HEK293 (cell line): Measurements from ENCODE around the gene CLCF1.

Experiments used
- CTCF ChIA-PET: fragments of 350-600 bp; formaldehyde crosslinking; extraction: SDS; loops from one replicate; lab custom pipeline; 2021; ENCODE audit warnings: antibody characterized with exemption; lab: Yijun Ruan, JAX
- POLR2A ChIA-PET: fragments of 300-600 bp; formaldehyde crosslinking; extraction: SDS; loops from one replicate; lab custom pipeline; 2020; ENCODE audit warnings: antibody characterized with exemption, inconsistent platforms; lab: Yijun Ruan, JAX
- H3K27ac ChIP-seq: fragments of 200-500 bp; sonication (Bioruptor generic); 2 replicates; pipeline ENCODE4 v1.5.1; 2014; ENCODE audit warnings: low read depth, low read length, control low read depth, inconsistent platforms; ENCODE audit errors: extremely low read depth
- H3K36me3 ChIP-seq, 2 experiments: fragments of 200-500 bp in 1 of 2; sonication (Bioruptor generic) in 1 of 2; 1 replicate in 1 of 2; 2 replicates in 1 of 2; pipeline ENCODE4 v1.5.1; 2014 to 2017; ENCODE audit warnings: inconsistent platforms in 2 of 2, low read length in 2 of 2; ENCODE audit not compliant: control insufficient read depth in 2 of 2, insufficient read depth in 1 of 2
- H3K4me1 ChIP-seq: fragments of 200-500 bp; sonication (Bioruptor generic); 2 replicates; pipeline ENCODE4 v1.5.1; 2014; ENCODE audit warnings: mild to moderate bottlenecking, low read length, inconsistent platforms; ENCODE audit not compliant: control insufficient read depth, insufficient read depth
- H3K4me3 ChIP-seq: 2 replicates; pipeline ENCODE4 v1.5.1; 2011; ENCODE audit warnings: low read depth, mild to moderate bottlenecking, control low read depth, low read length, moderate library complexity
- H3K9me3 ChIP-seq: fragments of 200-500 bp; sonication (Bioruptor generic); 2 replicates; pipeline ENCODE4 v1.5.1; 2014; ENCODE audit warnings: low read depth, low read length, inconsistent platforms; ENCODE audit not compliant: control insufficient read depth, insufficient read depth
- MYNN ChIP-seq: fragments of 450-650 bp; formaldehyde crosslinking; IDR thresholded peaks from 2 replicates; pipeline ENCODE4 v1.5.1; 2016; ENCODE audit warnings: missing biosample characterization, missing genetic modification characterization, borderline replicate concordance
- YY1 ChIP-seq: fragments of 450-650 bp; formaldehyde crosslinking; IDR thresholded peaks from 2 replicates; pipeline ENCODE4 v1.5.1; 2018; ENCODE audit warnings: missing biosample characterization, missing genetic modification characterization
- ZEB2 ChIP-seq: fragments of 450-650 bp; formaldehyde crosslinking; IDR thresholded peaks from 2 replicates; pipeline ENCODE4 v1.5.1; 2016; ENCODE audit warnings: missing biosample characterization, missing genetic modification characterization
- ZFHX2 ChIP-seq: fragments of 450-650 bp; formaldehyde crosslinking; conservative IDR thresholded peaks from 2 replicates; pipeline ENCODE4 v1.5.1; 2016; ENCODE audit warnings: missing biosample characterization, missing genetic modification characterization
- ZFP69B ChIP-seq: fragments of 450-650 bp; formaldehyde crosslinking; IDR thresholded peaks from 2 replicates; pipeline ENCODE4 v1.5.1; 2016; ENCODE audit warnings: missing biosample characterization, missing genetic modification characterization
- ZNF184 ChIP-seq: fragments of 450-650 bp; IDR thresholded peaks from 2 replicates; pipeline ENCODE4 v1.5.1; 2018; ENCODE audit warnings: missing biosample characterization, mild to moderate bottlenecking, missing genetic modification characterization
- ZNF248 ChIP-seq: fragments of 450-650 bp; formaldehyde crosslinking; IDR thresholded peaks from 2 replicates; pipeline ENCODE4 v1.5.1; 2017; ENCODE audit warnings: missing biosample characterization, missing genetic modification characterization
- ZNF302 ChIP-seq: fragments of 450-650 bp; formaldehyde crosslinking; IDR thresholded peaks from 2 replicates; pipeline ENCODE4 v1.5.1; 2016; ENCODE audit warnings: missing biosample characterization, missing genetic modification characterization, low read depth
- ZNF335 ChIP-seq: fragments of 450-650 bp; formaldehyde crosslinking; conservative IDR thresholded peaks from 2 replicates; pipeline ENCODE4 v1.5.1; 2016; ENCODE audit warnings: missing biosample characterization, missing genetic modification characterization
- ZNF341 ChIP-seq: fragments of 450-650 bp; formaldehyde crosslinking; IDR thresholded peaks from 2 replicates; pipeline ENCODE4; 2016; ENCODE audit warnings: low read depth, missing biosample characterization, missing genetic modification characterization
- ZNF473 ChIP-seq: fragments of 450-650 bp; formaldehyde crosslinking; IDR thresholded peaks from 2 replicates; pipeline ENCODE4 v1.5.1; 2017; ENCODE audit warnings: missing biosample characterization, missing genetic modification characterization
- ZNF510 ChIP-seq: fragments of 450-650 bp; formaldehyde crosslinking; IDR thresholded peaks from 2 replicates; pipeline ENCODE4 v1.5.1; 2018; ENCODE audit warnings: mild to moderate bottlenecking, missing genetic modification characterization, missing biosample characterization; ENCODE audit not compliant: insufficient replicate concordance
- ZNF560 ChIP-seq: fragments of 450-650 bp; formaldehyde crosslinking; IDR thresholded peaks from 2 replicates; pipeline ENCODE4 v1.5.1; 2017; ENCODE audit warnings: missing biosample characterization, missing genetic modification characterization, borderline replicate concordance
- ZNF76 ChIP-seq: fragments of 450-650 bp; formaldehyde crosslinking; IDR thresholded peaks from 2 replicates; pipeline ENCODE4; 2016; ENCODE audit warnings: low read depth, missing biosample characterization, missing genetic modification characterization, borderline replicate concordance
- ZNF792 ChIP-seq: fragments of 450-650 bp; formaldehyde crosslinking; IDR thresholded peaks from 2 replicates; pipeline ENCODE4 v1.5.1; 2016; ENCODE audit warnings: missing biosample characterization, missing genetic modification characterization
- TF ChIP-seq, protein P1 (sequence below): fragments of 450-650 bp; formaldehyde crosslinking; IDR thresholded peaks from 2 replicates; pipeline ENCODE4 v1.5.1; 2016; ENCODE audit warnings: missing biosample characterization, missing genetic modification characterization
- TF ChIP-seq, protein P2 (sequence below): fragments of 450-650 bp; formaldehyde crosslinking; IDR thresholded peaks from 2 replicates; pipeline ENCODE4 v1.5.1; 2016; ENCODE audit warnings: missing biosample characterization, missing genetic modification characterization
- TF ChIP-seq, protein P3 (sequence below): fragments of 450-650 bp; IDR thresholded peaks from 2 replicates; pipeline ENCODE4 v1.5.1; 2018; ENCODE audit warnings: missing biosample characterization, mild to moderate bottlenecking, missing genetic modification characterization
- TF ChIP-seq, protein P4 (sequence below): fragments of 450-650 bp; formaldehyde crosslinking; IDR thresholded peaks from 2 replicates; pipeline ENCODE4 v1.5.1; 2016; ENCODE audit warnings: missing biosample characterization, missing genetic modification characterization
- TF ChIP-seq, protein P5 (sequence below): fragments of 450-650 bp; formaldehyde crosslinking; IDR thresholded peaks from 2 replicates; pipeline ENCODE4 v1.5.1; 2017; ENCODE audit warnings: missing biosample characterization, missing genetic modification characterization
- TF ChIP-seq, protein P6 (sequence below): fragments of 450-650 bp; formaldehyde crosslinking; IDR thresholded peaks from 2 replicates; pipeline ENCODE4 v1.5.1; 2017; ENCODE audit warnings: missing biosample characterization, missing genetic modification characterization
- TF ChIP-seq, protein P7 (sequence below): fragments of 450-650 bp; formaldehyde crosslinking; IDR thresholded peaks from 2 replicates; pipeline ENCODE4 v1.5.0; 2017; ENCODE audit warnings: missing biosample characterization, missing genetic modification characterization, borderline replicate concordance

Gene CLCF1

DNA sequence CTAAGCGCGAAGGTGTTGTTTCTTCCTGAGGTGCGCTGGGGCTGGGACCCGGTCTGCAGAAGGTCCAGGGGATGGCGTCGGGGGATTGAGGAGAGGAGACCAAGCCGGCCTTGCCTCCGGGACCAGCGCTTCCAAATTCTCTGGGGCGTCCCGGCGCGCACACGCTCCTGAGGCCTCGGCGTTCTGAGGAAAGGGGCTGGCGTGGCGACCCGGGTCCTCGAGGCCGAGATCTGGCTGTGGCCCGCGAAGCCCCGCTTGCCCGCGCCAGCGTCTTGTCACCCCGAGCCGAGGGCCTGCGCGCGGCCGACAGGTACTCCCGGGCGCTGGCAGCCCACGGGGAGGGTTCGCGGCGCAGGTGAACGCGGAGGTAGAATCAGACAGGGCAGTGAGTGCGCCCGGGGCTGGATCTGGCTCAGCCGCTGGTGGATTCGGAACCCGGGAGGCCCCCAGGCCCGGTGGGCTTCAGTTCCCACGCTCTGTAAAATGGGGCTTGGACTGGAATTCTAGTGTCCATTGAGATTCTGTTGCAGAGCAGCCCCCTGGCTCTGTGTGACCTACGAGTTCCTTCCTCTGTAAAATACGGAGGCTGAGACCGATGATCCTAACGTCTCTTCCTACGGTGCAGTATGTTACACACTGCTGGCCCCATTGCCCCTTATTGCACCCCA lies 55.4 kb downstream of the CLCF1 start (continued):
- TF ChIP-seq ZNF335 (tag by site-specific recombination) (peak; percentile 76), ZEB2 (tag by site-specific recombination) (no peak)

DNA sequence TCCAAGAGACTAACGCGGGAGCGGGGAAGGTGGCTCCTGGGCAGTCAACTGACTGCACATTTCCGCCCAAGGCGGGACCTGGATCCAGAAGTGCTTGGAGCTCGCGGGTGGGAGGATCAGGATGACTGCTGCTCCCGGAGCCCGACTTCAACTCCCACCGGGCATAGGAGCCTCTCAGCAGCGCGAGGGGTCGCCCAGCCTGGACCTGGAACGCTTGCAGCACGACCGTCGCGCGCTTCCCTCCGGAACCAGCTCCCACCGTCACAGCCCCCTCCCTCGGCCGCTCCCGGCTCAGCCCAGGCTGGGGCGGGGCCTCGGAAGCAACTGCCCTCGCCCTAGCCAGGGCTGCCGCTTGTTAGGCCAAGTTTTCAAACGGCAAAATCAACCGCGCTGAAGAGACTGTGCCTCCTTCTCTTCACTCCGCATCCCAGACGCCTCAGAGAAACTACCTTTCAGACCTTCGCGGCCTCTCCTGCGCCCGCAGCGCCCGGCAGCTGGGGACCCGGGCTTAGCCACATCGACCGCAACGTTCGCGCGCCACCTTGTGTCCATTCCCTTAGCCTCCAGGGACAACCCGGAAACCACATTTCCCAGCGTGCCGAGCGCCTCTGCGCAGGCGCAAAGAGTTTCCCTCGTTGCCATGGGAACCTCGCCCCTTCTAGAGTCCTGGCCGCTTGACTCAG lies 56.1 kb downstream of the CLCF1 start:
- Histone ChIP-seq H3K9me3 (no peaks in the 10 kb centered on the region), H3K4me1 (no peaks in the 10 kb centered on the region), H3K27ac (peak overlapping the region; percentile 79), H3K36me3 (peaks cover 0 to 12% of the 10 kb centered on the region in 2 experiments; a peak in 1 of 3 replicates), H3K4me3 (peak overlapping the region; percentile 75)
- POLR2A ChIA-PET: interaction anchor here (0.6 to 2.6 kb wide), 22 partner anchors 13 to 879 kb away, joined by 3 to 32 read pairs (median 5); partner anchors contain the start of genes AIP, ANKRD13D, GRK2 and KDM2A
- CTCF ChIA-PET: interaction anchor here (0.5 to 11.2 kb wide), 34 partner anchors 10 to 799 kb away, joined by 3 to 104 read pairs (median 4); partner anchors contain the start of genes ANKRD13D, GRK2 and SSH3
- no peak for TF ChIP-seq ZNF302 (tag by site-specific recombination)
- TF ChIP-seq ZNF76: peak; percentile 86
- TF ChIP-seq, protein P1, sequence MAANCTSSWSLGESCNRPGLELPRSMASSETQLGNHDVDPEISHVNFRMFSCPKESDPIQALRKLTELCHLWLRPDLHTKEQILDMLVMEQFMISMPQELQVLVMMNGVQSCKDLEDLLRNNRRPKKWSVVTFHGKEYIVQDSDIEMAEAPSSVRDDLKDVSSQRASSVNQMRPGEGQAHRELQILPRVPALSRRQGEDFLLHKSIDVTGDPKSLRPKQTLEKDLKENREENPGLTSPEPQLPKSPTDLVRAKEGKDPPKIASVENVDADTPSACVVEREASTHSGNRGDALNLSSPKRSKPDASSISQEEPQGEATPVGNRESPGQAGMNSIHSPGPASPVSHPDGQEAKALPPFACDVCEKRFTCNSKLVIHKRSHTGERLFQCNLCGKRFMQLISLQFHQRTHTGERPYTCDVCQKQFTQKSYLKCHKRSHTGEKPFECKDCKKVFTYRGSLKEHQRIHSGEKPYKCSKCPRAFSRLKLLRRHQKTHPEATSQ (tag by site-specific recombination): no peak
- no peak for TF ChIP-seq ZNF248 (tag by site-specific recombination)
- TF ChIP-seq ZNF792 (tag by site-specific recombination): no peak
- TF ChIP-seq ZNF473 (tag by site-specific recombination): no peak
- TF ChIP-seq, protein P2, sequence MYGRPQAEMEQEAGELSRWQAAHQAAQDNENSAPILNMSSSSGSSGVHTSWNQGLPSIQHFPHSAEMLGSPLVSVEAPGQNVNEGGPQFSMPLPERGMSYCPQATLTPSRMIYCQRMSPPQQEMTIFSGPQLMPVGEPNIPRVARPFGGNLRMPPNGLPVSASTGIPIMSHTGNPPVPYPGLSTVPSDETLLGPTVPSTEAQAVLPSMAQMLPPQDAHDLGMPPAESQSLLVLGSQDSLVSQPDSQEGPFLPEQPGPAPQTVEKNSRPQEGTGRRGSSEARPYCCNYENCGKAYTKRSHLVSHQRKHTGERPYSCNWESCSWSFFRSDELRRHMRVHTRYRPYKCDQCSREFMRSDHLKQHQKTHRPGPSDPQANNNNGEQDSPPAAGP (tag by site-specific recombination): peak; percentile 30; the same call in 1 of the 2 replicates
- TF ChIP-seq, protein P3, sequence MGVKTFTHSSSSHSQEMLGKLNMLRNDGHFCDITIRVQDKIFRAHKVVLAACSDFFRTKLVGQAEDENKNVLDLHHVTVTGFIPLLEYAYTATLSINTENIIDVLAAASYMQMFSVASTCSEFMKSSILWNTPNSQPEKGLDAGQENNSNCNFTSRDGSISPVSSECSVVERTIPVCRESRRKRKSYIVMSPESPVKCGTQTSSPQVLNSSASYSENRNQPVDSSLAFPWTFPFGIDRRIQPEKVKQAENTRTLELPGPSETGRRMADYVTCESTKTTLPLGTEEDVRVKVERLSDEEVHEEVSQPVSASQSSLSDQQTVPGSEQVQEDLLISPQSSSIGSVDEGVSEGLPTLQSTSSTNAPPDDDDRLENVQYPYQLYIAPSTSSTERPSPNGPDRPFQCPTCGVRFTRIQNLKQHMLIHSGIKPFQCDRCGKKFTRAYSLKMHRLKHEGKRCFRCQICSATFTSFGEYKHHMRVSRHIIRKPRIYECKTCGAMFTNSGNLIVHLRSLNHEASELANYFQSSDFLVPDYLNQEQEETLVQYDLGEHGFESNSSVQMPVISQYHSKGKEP (tag by site-specific recombination): no peak
- TF ChIP-seq, protein P4, sequence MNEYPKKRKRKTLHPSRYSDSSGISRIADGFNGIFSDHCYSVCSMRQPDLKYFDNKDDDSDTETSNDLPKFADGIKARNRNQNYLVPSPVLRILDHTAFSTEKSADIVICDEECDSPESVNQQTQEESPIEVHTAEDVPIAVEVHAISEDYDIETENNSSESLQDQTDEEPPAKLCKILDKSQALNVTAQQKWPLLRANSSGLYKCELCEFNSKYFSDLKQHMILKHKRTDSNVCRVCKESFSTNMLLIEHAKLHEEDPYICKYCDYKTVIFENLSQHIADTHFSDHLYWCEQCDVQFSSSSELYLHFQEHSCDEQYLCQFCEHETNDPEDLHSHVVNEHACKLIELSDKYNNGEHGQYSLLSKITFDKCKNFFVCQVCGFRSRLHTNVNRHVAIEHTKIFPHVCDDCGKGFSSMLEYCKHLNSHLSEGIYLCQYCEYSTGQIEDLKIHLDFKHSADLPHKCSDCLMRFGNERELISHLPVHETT (tag by site-specific recombination): no peak
- no peak for TF ChIP-seq ZNF510
- TF ChIP-seq ZNF184: no peak
- TF ChIP-seq, protein P5, sequence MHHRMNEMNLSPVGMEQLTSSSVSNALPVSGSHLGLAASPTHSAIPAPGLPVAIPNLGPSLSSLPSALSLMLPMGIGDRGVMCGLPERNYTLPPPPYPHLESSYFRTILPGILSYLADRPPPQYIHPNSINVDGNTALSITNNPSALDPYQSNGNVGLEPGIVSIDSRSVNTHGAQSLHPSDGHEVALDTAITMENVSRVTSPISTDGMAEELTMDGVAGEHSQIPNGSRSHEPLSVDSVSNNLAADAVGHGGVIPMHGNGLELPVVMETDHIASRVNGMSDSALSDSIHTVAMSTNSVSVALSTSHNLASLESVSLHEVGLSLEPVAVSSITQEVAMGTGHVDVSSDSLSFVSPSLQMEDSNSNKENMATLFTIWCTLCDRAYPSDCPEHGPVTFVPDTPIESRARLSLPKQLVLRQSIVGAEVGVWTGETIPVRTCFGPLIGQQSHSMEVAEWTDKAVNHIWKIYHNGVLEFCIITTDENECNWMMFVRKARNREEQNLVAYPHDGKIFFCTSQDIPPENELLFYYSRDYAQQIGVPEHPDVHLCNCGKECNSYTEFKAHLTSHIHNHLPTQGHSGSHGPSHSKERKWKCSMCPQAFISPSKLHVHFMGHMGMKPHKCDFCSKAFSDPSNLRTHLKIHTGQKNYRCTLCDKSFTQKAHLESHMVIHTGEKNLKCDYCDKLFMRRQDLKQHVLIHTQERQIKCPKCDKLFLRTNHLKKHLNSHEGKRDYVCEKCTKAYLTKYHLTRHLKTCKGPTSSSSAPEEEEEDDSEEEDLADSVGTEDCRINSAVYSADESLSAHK (tag by site-specific recombination): peak; percentile 81
- TF ChIP-seq, protein P6, sequence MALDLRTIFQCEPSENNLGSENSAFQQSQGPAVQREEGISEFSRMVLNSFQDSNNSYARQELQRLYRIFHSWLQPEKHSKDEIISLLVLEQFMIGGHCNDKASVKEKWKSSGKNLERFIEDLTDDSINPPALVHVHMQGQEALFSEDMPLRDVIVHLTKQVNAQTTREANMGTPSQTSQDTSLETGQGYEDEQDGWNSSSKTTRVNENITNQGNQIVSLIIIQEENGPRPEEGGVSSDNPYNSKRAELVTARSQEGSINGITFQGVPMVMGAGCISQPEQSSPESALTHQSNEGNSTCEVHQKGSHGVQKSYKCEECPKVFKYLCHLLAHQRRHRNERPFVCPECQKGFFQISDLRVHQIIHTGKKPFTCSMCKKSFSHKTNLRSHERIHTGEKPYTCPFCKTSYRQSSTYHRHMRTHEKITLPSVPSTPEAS: no peak
- TF ChIP-seq YY1 (tag by site-specific recombination): peak; percentile 17; the same call in 1 of the 2 replicates
- TF ChIP-seq ZFHX2: no peak
- peak; percentile 82 for TF ChIP-seq ZNF341 (tag by site-specific recombination)
- no peak for TF ChIP-seq ZFP69B
- TF ChIP-seq, protein P7, sequence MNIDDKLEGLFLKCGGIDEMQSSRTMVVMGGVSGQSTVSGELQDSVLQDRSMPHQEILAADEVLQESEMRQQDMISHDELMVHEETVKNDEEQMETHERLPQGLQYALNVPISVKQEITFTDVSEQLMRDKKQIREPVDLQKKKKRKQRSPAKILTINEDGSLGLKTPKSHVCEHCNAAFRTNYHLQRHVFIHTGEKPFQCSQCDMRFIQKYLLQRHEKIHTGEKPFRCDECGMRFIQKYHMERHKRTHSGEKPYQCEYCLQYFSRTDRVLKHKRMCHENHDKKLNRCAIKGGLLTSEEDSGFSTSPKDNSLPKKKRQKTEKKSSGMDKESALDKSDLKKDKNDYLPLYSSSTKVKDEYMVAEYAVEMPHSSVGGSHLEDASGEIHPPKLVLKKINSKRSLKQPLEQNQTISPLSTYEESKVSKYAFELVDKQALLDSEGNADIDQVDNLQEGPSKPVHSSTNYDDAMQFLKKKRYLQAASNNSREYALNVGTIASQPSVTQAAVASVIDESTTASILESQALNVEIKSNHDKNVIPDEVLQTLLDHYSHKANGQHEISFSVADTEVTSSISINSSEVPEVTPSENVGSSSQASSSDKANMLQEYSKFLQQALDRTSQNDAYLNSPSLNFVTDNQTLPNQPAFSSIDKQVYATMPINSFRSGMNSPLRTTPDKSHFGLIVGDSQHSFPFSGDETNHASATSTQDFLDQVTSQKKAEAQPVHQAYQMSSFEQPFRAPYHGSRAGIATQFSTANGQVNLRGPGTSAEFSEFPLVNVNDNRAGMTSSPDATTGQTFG (tag by site-specific recombination): no peak
- TF ChIP-seq MYNN (tag by site-specific recombination): no peak
- no peak for TF ChIP-seq ZNF560 (tag by site-specific recombination)
